A549 (cell line): ENCODE measurements around the gene HSP90AA1. TPM values are rescaled to one million over a fixed set of nuclear protein-coding genes. Genes with fewer than 3 reads are reported as not detected.

ENCODE experiments used
- ATAC-seq, 2 experiments: fragments of 200-7000 bp in 1 of 2; fragments of >200 bp in 1 of 2; cut with Nextera tagmentation in 1 of 2; cut with Tn5 transposase in 1 of 2; 3 replicates each; pipeline versions ENCODE4 v1.8.0 to v1.9.1; 2018 to 2020; ENCODE audit warnings: mild to moderate bottlenecking in 1 of 2, moderate library complexity in 1 of 2
- CTCF ChIA-PET: fragments of 300-600 bp; sonication (Branson Sonifier 250); formaldehyde crosslinking; extraction: SDS; loops from one replicate; lab custom pipeline; 2021; ENCODE audit warnings: antibody characterized with exemption, inconsistent platforms; lab: Yijun Ruan, JAX
- POLR2A ChIA-PET: fragments of 350-600 bp; formaldehyde crosslinking; extraction: SDS; loops from one replicate; lab custom pipeline; 2021; ENCODE audit warnings: antibody characterized with exemption, inconsistent platforms; lab: Yijun Ruan, JAX
- DNase-seq, 2 experiments: peaks; one replicate each; pipeline versions ENCODE4 v3.0.0 to v3.0.0-alpha.2; 2011 to 2016; ENCODE audit warnings: low read depth in 1 of 2, low spot score in 1 of 2
- FAIRE-seq: peaks from 2 replicates; lab custom pipeline; 2011; peaks lifted over from hg19 to GRCh38; lab: Jason Lieb, UNC
- H3K27ac ChIP-seq, 2 experiments: fragments of >200 bp; sonication (Bioruptor Twin); formaldehyde crosslinking; 3 replicates each; pipeline ENCODE4 v1.5.1; 2016 to 2017
- H3K4me1 ChIP-seq: fragments of >200 bp; sonication (Bioruptor Twin); formaldehyde crosslinking; 3 replicates; pipeline ENCODE4 v1.6.1; 2016
- H3K4me2 ChIP-seq: fragments of >200 bp; sonication (Bioruptor Twin); formaldehyde crosslinking; 3 replicates; pipeline ENCODE4 v1.6.1; 2016
- H3K4me3 ChIP-seq: fragments of >200 bp; sonication (Bioruptor Twin); formaldehyde crosslinking; 3 replicates; pipeline ENCODE4 v1.5.1; 2016
- H3K9me3 ChIP-seq: fragments of >200 bp; sonication (Bioruptor Twin); formaldehyde crosslinking; 3 replicates; pipeline ENCODE4 v1.6.1; 2016
- BHLHE40 ChIP-seq: IDR thresholded peaks from 2 replicates; pipeline ENCODE4 v1.6.1; 2012; ENCODE audit warnings: low read depth, low read length, inconsistent platforms
- CBX2 ChIP-seq: fragments of 200-600 bp; sonication (generic); IDR thresholded peaks from 2 replicates; pipeline ENCODE4 v1.6.1; 2016; ENCODE audit warnings: low read depth, mild to moderate bottlenecking, borderline replicate concordance
- CEBPB ChIP-seq, 2 experiments: fragments of >200 bp in 1 of 2; sonication (Bioruptor Twin) in 1 of 2; formaldehyde crosslinking in 1 of 2; IDR thresholded peaks; 2 replicates each; pipeline ENCODE4 v1.6.1; 2012 to 2016
- CHD2 ChIP-seq: fragments of 150-350 bp; IDR thresholded peaks from 2 replicates; pipeline ENCODE4 v1.6.1; 2014; ENCODE audit warnings: low read length; ENCODE audit not compliant: partially characterized antibody
- ELK1 ChIP-seq: fragments of 150-350 bp; IDR thresholded peaks from 2 replicates; pipeline ENCODE4 v1.6.1; 2014; ENCODE audit warnings: low read depth, mild to moderate bottlenecking, low read length
- FOSB ChIP-seq: fragments of 250-450 bp; sonication (Bioruptor Pico); IDR thresholded peaks from 2 replicates; pipeline ENCODE4 v1.5.0; 2020; ENCODE audit warnings: mild to moderate bottlenecking, moderate library complexity
- GATA3 ChIP-seq: IDR thresholded peaks from 2 replicates; pipeline ENCODE4 v1.6.1; 2012; ENCODE audit warnings: borderline replicate concordance
- JUNB ChIP-seq: fragments of >200 bp; sonication (Bioruptor Twin); formaldehyde crosslinking; IDR thresholded peaks from 2 replicates; pipeline ENCODE4 v1.6.1; 2016
- MAZ ChIP-seq: fragments of 150-350 bp; IDR thresholded peaks from 2 replicates; pipeline ENCODE4 v1.6.1; 2014; ENCODE audit warnings: antibody characterized with exemption, low read depth, low read length, borderline replicate concordance
- MYC ChIP-seq: IDR thresholded peaks from 2 replicates; pipeline ENCODE4 v1.6.1; 2012; ENCODE audit warnings: mild to moderate bottlenecking, inconsistent platforms, low read length, improper control_type of control experiment, borderline replicate concordance
- NFE2L2 ChIP-seq: fragments of 150-350 bp; conservative IDR thresholded peaks from 2 replicates; pipeline ENCODE4 v1.6.1; 2014; ENCODE audit warnings: low read length
- NPAS2 ChIP-seq: fragments of 250-450 bp; sonication (Bioruptor Pico); IDR thresholded peaks from 2 replicates; pipeline ENCODE4 v1.8.0; 2022; ENCODE audit warnings: mild to moderate bottlenecking, moderate library complexity, borderline replicate concordance
- POLR2A ChIP-seq: IDR thresholded peaks from 2 replicates; pipeline ENCODE4 v1.6.1; 2012; ENCODE audit warnings: mild to moderate bottlenecking, low read length
- RFX5 ChIP-seq: fragments of 450-650 bp; IDR thresholded peaks from 2 replicates; pipeline ENCODE4 v1.7.1; 2014; ENCODE audit warnings: antibody characterized with exemption, mild to moderate bottlenecking, moderate library complexity
- RNF2 ChIP-seq: fragments of 200-600 bp; sonication (generic); IDR thresholded peaks from 2 replicates; pipeline ENCODE4 v1.6.1; 2016; ENCODE audit warnings: low read depth, mild to moderate bottlenecking, antibody characterized with exemption, moderate library complexity, borderline replicate concordance
- SMC3 ChIP-seq: fragments of >200 bp; sonication (Bioruptor Twin); formaldehyde crosslinking; IDR thresholded peaks from 3 replicates; pipeline ENCODE4 v1.6.1; 2018; ENCODE audit warnings: inconsistent platforms
- SREBF2 ChIP-seq: fragments of 450-650 bp; IDR thresholded peaks from 2 replicates; pipeline ENCODE4 v1.6.1; 2014; ENCODE audit warnings: mild to moderate bottlenecking, moderate library complexity
- ZSCAN20 ChIP-seq: fragments of 250-450 bp; sonication (Bioruptor Pico); IDR thresholded peaks from 2 replicates; pipeline ENCODE4 v1.8.0; 2022; ENCODE audit warnings: mild to moderate bottlenecking, moderate library complexity
- WGBS: methylation state at CpG from one replicate; pipeline ENCODE4 v1.1.6; 2017; ENCODE audit errors: missing lambda C conversion rate; 5-methylcytosine and 5-hydroxymethylcytosine counted together
- polyA plus RNA-seq, 4 experiments: library from polyadenylated mRNA; depleted of rRNA in 3 of 4; stranded (reverse); fragments of >200 nt; fragmentation: RNase III in 1 of 4; extraction: RNeasy Plus Mini Kit Qiagen cat#74134 plus additional on column Dnase treatment in 1 of 4; gene quantifications; 2 replicates in 3 of 4; 3 replicates in 1 of 4; pipeline ENCODE4 v1.2.3, GENCODE V29; 2011 to 2017
- TF ChIP-seq, protein P1 (sequence below): fragments of >200 bp; sonication (Bioruptor Twin); formaldehyde crosslinking; IDR thresholded peaks from 3 replicates; pipeline ENCODE4 v1.5.1; 2016
- TF ChIP-seq, protein P2 (sequence below): IDR thresholded peaks from 2 replicates; pipeline ENCODE4 v1.6.1; 2012
- TF ChIP-seq, protein P3 (sequence below): fragments of >200 bp; sonication (Bioruptor Twin); formaldehyde crosslinking; IDR thresholded peaks from 2 replicates; pipeline ENCODE4 v1.6.1; 2016
- TF ChIP-seq, protein P4 (sequence below): fragments of 200-600 bp; sonication (generic); IDR thresholded peaks from 2 replicates; pipeline ENCODE4 v1.6.1; 2016; ENCODE audit warnings: antibody characterized with exemption, mild to moderate bottlenecking, moderate library complexity

The HSP90AA1 gene
- polyA plus RNA-seq, 2 of the 4 experiments (the other 2 are of a cell fraction): 1,087 to 1,864 TPM

DNA sequence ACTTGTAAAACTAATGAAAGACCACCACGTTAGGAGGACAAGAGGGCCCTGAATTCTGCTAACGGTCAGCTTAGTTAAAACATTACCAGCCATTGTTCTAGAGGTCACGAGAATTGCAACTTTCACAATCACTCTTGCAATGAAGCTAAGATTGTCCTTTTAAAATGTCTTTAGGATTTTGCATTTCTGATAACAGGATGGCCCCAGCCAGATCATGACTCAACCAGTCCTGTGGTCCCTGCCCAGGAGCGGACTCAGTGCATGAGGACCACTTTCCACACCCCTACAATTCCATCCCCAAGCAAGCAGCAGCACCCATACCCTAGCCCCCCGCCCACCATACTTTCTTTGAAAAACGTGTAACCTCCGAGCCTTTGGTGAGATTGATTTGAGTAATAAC, 28.7 kb downstream of the HSP90AA1 start:
- FAIRE-seq: no peak
- no peak overlapping the region for H3K4me3 ChIP-seq
- DNase-seq: no peak
- peak in 1 of 2 experiments; percentile 12; a peak in 1 of 6 replicates for ATAC-seq
- TF ChIP-seq MAZ (no peak), RFX5 (no peak), POLR2A (no peak), MYC (no peak), GATA3 (no peak), ELK1 (no peak), SMC3 (no peak), NPAS2 (CRISPR knock-in tag) (no peak), CEBPB (IDR thresholded peaks at IDR 0.05) (no peak), ZSCAN20 (CRISPR knock-in tag) (no peak), NFE2L2 (no peak)
- TF ChIP-seq, protein P1, sequence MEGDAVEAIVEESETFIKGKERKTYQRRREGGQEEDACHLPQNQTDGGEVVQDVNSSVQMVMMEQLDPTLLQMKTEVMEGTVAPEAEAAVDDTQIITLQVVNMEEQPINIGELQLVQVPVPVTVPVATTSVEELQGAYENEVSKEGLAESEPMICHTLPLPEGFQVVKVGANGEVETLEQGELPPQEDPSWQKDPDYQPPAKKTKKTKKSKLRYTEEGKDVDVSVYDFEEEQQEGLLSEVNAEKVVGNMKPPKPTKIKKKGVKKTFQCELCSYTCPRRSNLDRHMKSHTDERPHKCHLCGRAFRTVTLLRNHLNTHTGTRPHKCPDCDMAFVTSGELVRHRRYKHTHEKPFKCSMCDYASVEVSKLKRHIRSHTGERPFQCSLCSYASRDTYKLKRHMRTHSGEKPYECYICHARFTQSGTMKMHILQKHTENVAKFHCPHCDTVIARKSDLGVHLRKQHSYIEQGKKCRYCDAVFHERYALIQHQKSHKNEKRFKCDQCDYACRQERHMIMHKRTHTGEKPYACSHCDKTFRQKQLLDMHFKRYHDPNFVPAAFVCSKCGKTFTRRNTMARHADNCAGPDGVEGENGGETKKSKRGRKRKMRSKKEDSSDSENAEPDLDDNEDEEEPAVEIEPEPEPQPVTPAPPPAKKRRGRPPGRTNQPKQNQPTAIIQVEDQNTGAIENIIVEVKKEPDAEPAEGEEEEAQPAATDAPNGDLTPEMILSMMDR: no peak
- ChIA-PET POLR2A (no interaction called here), CTCF (no interaction called here)
- WGBS: 79% methylated on average over 7 of the region's 7 CpGs
- H3K9me3 ChIP-seq: no peaks in the 10 kb centered on the region
- H3K4me2 ChIP-seq: no peak overlapping the region
- no peaks in the 10 kb centered on the region for H3K4me1 ChIP-seq
- no peak overlapping the region for H3K27ac ChIP-seq

- Histone ChIP-seq H3K4me2 (no peak overlapping the region), H3K27ac (no peak overlapping the region), H3K4me3 (no peak overlapping the region), H3K4me1 (no peaks in the 10 kb centered on the region), H3K9me3 (no peaks in the 10 kb centered on the region)
- CTCF ChIA-PET: interaction anchor here (1.7 kb wide), 1 partner anchor 381 kb away, joined by 3 read pairs; no protein-coding TSS in a partner anchor
- DNase-seq (no peak), ATAC-seq (peak; percentile 42 to 52), FAIRE-seq (no peak)
- TF ChIP-seq CBX2 (no peak), SREBF2 (no peak), CHD2 (no peak), JUNB (no peak), RNF2 (no peak), BHLHE40 (no peak), FOSB (CRISPR knock-in tag) (no peak)
- TF ChIP-seq, protein P2, sequence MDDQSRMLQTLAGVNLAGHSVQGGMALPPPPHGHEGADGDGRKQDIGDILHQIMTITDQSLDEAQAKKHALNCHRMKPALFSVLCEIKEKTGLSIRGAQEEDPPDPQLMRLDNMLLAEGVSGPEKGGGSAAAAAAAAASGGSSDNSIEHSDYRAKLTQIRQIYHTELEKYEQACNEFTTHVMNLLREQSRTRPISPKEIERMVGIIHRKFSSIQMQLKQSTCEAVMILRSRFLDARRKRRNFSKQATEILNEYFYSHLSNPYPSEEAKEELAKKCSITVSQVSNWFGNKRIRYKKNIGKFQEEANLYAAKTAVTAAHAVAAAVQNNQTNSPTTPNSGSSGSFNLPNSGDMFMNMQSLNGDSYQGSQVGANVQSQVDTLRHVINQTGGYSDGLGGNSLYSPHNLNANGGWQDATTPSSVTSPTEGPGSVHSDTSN: no peak
- TF ChIP-seq, protein P3, sequence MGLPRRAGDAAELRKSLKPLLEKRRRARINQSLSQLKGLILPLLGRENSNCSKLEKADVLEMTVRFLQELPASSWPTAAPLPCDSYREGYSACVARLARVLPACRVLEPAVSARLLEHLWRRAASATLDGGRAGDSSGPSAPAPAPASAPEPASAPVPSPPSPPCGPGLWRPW: no peak
- TF ChIP-seq, protein P4, sequence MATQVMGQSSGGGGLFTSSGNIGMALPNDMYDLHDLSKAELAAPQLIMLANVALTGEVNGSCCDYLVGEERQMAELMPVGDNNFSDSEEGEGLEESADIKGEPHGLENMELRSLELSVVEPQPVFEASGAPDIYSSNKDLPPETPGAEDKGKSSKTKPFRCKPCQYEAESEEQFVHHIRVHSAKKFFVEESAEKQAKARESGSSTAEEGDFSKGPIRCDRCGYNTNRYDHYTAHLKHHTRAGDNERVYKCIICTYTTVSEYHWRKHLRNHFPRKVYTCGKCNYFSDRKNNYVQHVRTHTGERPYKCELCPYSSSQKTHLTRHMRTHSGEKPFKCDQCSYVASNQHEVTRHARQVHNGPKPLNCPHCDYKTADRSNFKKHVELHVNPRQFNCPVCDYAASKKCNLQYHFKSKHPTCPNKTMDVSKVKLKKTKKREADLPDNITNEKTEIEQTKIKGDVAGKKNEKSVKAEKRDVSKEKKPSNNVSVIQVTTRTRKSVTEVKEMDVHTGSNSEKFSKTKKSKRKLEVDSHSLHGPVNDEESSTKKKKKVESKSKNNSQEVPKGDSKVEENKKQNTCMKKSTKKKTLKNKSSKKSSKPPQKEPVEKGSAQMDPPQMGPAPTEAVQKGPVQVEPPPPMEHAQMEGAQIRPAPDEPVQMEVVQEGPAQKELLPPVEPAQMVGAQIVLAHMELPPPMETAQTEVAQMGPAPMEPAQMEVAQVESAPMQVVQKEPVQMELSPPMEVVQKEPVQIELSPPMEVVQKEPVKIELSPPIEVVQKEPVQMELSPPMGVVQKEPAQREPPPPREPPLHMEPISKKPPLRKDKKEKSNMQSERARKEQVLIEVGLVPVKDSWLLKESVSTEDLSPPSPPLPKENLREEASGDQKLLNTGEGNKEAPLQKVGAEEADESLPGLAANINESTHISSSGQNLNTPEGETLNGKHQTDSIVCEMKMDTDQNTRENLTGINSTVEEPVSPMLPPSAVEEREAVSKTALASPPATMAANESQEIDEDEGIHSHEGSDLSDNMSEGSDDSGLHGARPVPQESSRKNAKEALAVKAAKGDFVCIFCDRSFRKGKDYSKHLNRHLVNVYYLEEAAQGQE: no peak
- WGBS: 72% methylated on average over 10 of the region's 10 CpGs
- POLR2A ChIA-PET: no interaction called here
Observed at GRCh38 chr14:102057480-102058114, 29.2 kb downstream of the HSP90AA1 start.
